ENCODE data around the gene INPP5J.

DNA sequence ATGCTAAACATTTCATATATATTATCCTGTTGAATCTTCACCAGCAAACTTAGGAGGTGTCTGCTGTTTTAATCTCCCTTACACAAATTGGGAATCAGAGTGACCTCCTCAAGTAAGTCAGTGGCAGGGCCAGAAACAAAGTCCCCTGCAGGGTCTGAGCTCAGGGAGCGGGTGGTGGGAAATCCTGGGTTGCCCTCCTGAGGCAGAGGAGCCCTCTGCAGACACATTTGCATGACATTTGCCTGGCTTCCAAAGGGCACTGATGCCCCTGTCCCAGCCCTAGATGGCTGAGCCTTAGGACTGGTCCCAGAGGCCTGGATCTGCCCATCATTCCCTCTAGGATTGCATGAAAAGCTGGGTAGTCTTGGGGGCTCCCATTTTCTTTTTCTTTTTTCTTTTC lies 2.1 kb upstream of the INPP5J start:
- TF ChIP-seq, protein P1, sequence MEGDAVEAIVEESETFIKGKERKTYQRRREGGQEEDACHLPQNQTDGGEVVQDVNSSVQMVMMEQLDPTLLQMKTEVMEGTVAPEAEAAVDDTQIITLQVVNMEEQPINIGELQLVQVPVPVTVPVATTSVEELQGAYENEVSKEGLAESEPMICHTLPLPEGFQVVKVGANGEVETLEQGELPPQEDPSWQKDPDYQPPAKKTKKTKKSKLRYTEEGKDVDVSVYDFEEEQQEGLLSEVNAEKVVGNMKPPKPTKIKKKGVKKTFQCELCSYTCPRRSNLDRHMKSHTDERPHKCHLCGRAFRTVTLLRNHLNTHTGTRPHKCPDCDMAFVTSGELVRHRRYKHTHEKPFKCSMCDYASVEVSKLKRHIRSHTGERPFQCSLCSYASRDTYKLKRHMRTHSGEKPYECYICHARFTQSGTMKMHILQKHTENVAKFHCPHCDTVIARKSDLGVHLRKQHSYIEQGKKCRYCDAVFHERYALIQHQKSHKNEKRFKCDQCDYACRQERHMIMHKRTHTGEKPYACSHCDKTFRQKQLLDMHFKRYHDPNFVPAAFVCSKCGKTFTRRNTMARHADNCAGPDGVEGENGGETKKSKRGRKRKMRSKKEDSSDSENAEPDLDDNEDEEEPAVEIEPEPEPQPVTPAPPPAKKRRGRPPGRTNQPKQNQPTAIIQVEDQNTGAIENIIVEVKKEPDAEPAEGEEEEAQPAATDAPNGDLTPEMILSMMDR (IDR thresholded peaks at IDR 0.05) = no peak
- TF ChIP-seq POLR2A (IDR thresholded peaks at IDR 0.05) = no peak

Measured in tibial nerve (tissue), 3 donors.